ENCODE results near the gene TTC3.

TTC3 gene

DNA sequence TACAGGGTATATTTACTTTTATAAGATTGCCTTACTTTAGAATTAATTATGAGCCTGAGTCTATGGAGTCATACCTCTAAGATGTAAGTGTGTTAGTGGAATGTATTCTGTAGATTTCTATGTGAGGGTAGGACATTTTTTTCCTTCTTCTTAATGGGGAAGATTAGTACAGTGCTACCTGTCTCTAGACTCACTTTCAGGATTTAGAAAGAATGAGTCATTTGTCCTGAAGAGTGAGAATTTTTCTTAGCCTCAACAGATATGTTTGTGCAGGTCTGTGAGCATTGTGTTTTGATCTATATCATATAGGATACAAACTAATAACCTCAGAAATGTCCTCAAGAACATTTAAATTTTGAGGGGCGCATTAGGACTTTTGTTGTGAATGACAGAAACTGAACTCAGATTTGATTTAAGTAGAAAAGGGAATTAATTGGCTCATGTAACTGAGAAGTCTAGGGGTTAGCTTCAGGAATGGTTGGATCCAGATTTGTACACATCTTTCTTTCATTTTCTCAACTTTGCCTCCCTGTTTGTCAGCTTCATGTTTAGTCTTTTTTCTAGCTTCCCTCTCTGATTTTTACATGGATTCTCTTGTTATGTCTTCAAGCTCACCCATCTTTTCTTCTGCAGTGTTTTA lies 45.3 kb downstream of the TTC3 start:
- TF ChIP-seq, protein P1, sequence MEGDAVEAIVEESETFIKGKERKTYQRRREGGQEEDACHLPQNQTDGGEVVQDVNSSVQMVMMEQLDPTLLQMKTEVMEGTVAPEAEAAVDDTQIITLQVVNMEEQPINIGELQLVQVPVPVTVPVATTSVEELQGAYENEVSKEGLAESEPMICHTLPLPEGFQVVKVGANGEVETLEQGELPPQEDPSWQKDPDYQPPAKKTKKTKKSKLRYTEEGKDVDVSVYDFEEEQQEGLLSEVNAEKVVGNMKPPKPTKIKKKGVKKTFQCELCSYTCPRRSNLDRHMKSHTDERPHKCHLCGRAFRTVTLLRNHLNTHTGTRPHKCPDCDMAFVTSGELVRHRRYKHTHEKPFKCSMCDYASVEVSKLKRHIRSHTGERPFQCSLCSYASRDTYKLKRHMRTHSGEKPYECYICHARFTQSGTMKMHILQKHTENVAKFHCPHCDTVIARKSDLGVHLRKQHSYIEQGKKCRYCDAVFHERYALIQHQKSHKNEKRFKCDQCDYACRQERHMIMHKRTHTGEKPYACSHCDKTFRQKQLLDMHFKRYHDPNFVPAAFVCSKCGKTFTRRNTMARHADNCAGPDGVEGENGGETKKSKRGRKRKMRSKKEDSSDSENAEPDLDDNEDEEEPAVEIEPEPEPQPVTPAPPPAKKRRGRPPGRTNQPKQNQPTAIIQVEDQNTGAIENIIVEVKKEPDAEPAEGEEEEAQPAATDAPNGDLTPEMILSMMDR (IDR thresholded peaks at IDR 0.05), result no peak
- no peak for TF ChIP-seq ZFX (IDR thresholded peaks at IDR 0.05; ENCODE audit: borderline replicate concordance)
- no peak overlapping the region for H3K27ac ChIP-seq

DNA sequence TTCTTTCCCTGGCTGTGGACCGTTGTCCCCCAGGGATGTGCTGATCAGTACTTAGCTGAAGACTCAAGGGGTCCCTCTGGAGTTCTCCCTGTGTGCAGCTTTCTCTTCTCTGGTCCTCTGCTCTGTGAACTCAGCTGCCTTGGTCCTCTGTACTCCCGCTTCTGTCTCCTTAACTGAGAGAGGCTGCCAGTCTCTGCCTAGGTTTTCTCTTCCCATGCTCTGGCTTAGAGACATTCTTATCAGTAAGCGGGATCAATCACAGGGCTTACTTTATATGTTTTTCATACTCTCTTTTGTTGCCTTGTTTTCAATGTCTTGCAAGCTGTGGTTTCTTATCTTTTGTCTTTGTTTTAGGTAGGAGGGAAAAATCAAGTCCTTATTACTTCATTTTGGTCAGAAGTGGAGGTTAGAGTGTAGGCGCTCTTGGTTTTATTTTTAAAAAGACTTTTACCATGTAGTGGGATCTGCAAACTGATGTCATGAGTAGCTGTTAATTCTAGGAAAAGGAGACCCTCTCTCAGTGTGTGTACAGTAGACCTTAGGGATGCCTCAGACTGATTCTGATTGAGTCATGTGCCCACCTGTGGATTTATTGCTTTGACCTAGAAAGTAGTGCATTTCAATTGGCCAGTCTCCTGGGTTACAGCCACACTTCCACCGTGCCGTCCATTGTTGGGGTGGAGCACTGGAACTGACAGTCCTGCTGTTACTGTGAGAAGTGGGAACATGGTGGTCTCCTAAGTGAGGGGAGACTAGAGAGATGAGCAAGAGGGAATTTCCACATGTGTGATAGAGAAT lies 46.6 kb downstream of the TTC3 start:
- H3K27ac ChIP-seq, result no peak overlapping the region
- no peak for TF ChIP-seq ZFX (IDR thresholded peaks at IDR 0.05; ENCODE audit: borderline replicate concordance)
- TF ChIP-seq, protein P1 (IDR thresholded peaks at IDR 0.05), result no peak

DNA sequence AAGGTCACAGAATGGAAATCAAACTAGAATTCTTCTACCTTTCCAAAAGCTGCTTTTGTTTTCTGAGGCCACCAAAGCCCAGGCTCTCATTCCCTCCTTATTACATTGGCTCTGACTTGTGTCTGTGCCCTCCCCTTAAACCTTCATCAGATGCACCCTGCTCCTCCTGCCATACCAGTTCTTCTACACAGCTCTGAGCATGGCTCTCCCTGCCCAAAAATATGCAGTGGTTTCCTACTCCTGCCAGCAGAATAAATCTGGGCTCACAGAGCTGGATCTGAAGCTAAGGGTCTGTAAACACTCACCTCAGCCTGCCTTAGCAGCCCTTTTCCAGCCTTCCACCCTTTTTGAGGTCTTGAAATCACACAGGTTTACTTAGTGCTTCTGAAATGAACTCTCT lies 55.0 kb downstream of the TTC3 start:
- no peak overlapping the region for H3K27ac ChIP-seq
- no peak for TF ChIP-seq ZFX (IDR thresholded peaks at IDR 0.05; ENCODE audit: borderline replicate concordance)
- TF ChIP-seq, protein P1 (IDR thresholded peaks at IDR 0.05), result no peak

DNA sequence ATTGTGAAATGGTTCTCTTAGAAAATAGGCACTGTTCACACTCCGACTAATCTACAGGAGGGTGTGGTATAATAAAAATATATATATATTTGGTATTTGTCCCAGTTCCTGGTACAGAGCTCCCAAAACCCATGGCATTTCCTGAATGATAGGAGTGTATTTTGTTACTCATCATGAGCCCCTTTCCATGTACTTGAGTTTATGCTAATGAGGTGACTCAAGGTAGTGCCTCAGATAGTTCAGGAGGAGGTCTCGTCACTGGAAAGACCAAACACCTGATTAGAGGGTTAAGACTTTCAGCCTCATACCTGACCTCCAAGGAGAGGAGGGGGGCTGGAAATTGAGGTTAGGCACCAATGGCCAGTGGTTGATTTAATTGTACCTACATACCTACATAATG lies 57.9 kb downstream of the TTC3 start:
- TF ChIP-seq ZFX (IDR thresholded peaks at IDR 0.05; ENCODE audit: borderline replicate concordance), result no peak
- TF ChIP-seq, protein P1 (IDR thresholded peaks at IDR 0.05), result no peak
- no peak overlapping the region for H3K27ac ChIP-seq

DNA sequence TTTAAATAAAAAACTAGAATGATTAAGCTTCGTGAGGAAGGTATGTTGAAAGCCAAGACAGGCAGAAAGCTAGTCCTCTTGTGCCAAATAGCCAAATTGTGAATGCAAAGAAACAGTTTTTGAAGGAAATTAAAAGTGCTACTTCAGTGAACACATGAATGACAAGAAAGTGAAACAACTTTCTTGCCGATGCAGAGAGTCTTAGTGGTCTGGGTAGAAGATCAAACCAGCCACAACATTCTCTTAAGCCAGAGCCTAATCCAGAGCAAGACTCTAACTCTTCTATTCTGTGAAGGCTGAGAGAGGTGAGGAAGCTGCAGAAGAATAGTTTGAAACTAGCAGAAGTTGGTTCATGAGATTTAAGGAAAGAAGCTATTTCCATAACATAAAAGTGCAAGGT lies 63.2 kb downstream of the TTC3 start:
- no peak overlapping the region for H3K27ac ChIP-seq
- TF ChIP-seq, protein P1 (IDR thresholded peaks at IDR 0.05), result no peak
- TF ChIP-seq ZFX (IDR thresholded peaks at IDR 0.05; ENCODE audit: borderline replicate concordance), result no peak

DNA sequence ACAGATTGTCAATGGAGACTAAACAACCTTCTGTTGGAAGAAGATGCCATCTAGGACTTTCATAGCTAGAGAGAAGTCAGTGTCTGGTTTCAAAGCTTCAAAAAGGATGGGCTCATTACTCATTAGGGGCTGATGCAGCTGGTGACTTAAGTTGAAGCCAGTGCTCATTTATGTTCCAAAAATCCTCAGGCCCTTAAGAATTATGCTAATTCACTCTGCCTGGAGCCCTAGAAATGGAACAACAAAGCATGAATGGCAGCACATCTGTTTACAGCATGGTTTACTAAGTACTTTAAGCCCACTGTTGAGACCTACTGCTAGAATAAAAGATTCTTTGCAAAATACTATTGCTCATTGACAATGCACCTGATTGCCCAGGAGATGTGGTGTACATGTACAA lies 63.7 kb downstream of the TTC3 start:
- H3K27ac ChIP-seq, result no peak overlapping the region
- TF ChIP-seq, protein P1 (IDR thresholded peaks at IDR 0.05), result no peak
- TF ChIP-seq ZFX (IDR thresholded peaks at IDR 0.05; ENCODE audit: borderline replicate concordance), result no peak

DNA sequence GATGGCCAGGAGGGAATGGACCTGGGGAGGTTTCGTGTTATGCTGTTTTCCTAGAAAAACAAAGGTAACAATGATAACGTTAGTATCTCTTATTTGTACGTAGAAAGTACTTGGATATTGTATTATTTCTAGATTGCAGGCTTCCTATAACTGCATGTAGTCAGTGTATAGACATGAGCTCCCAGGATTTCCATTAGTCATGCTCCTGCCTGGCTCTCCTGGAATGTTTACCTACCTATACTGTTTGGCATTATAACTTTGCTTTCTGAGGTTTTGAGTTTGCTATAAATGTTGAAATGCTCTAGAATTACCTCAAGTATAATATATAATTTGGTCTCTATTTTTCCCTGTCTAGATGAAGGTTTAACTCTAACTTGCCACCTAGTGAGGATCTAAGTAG lies 66.1 kb downstream of the TTC3 start:
- TF ChIP-seq, protein P1 (IDR thresholded peaks at IDR 0.05), result no peak
- no peak for TF ChIP-seq ZFX (IDR thresholded peaks at IDR 0.05; ENCODE audit: borderline replicate concordance)
- no peak overlapping the region for H3K27ac ChIP-seq
